ENCODE data around the gene ARHGAP6. TPM values are rescaled to one million over a fixed set of nuclear protein-coding genes. Genes with fewer than 3 reads are reported as not detected.
A peak's percentile ranks its signal among the peaks of the same experiment; 100 is the strongest.

ARHGAP6 gene
- total RNA-seq, 6 donors from 2014 or later, result 14.4 to 40.9 (median 18.0) TPM

DNA sequence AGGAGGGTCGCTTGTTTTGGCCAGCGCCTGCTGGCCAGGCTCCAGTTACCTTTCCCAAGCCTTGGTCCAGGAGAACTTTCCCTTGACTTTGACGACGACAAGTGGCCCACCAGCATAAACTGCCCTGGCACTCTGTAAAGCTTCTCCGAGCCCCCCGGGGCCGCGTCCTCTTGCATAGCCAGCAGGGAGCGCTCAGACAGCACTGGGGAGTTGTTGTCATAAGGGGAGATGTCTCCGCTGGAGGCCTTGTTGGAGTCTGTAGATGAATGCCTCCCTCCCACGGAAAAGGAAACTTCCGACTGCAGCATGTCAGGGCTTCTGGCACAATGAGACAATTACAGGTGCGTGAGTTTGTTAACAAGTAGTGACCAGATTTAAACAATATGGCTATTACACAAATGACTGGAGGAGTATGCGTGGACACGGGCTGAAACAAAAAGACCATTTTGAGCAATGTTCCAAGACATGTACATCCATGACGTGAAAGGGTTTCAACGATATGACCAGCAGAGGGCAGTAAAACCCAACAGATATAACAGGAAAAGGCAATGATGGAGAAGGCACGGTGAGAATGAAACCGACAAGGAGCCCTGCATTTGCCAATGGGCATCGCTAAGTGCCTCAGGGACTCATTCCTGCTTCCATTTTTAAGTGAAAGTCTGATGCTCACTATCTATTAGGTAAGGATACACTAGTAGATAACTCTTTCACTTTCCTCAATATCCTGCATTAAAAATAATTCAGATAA, 521.6 kb downstream of the ARHGAP6 start:
- DNase-seq, result peak; percentile 34 to 49
- H3K27me3 ChIP-seq, result no peaks in the 10 kb centered on the region

DNA sequence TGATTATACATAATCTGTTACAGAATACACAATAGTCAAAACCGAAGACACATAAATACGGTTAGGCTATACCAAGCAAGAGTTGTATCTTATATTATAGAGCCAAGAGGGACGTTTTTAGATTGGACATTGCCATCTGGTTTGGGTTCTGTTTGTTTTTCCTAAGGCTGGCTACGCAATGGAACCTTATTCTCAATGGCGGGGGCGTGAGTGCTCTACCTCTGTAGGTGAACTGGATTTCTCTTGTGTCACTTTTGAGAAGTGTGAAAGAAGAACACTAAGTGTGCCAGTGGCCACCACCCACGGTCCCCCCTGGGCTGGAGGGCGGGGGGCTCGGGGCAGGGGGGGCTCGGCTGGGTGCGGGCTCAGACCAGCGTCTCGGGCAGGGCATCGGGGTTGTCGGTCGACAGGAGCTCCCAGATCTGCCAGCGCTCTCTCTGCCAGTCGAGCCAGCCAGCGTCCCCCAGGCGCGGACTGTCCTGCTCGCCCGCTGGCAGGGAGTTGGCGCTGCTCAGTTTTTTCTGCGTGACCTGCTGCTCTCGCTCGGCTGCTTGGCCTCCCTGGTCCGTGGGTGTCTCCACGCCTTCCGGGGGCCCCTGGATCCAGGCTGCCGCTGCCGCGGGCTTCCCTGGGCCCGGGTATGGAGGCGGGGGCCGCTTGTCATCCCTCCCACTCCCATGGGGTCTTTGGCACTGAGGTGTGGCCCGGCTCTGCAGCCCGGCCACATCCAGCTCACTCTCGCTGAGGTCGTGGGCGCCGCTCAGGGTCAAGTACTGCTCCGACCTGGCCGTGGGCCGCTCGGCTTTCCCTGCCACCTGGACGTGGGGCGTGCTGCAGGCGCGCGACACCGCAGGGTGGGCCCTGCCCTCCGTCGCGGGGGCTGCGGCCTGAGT, 527.0 kb downstream of the ARHGAP6 start:
- Histone ChIP-seq H3K9me3 (no peaks in the 10 kb centered on the region), H3K4me3 (no peak overlapping the region), H3K27ac (no peak overlapping the region), H3K36me3 (peaks cover 0 to 4% (median 2%) of the 10 kb centered on the region in 4 donors), H3K4me1 (no peaks in the 10 kb centered on the region), H3K27me3 (no peaks in the 10 kb centered on the region)
- 66 to 81% methylated on average over 9 to 54 of the region's 56 CpGs for WGBS, 2 donors
- peak in 1 of 2 donors; percentile 44 for ATAC-seq (ENCODE audit: low FRiP score in 2 of 2)
- TF ChIP-seq POLR2A (IDR thresholded peaks at IDR 0.05) (no peak), POLR2AphosphoS5 (IDR thresholded peaks at IDR 0.05) (no peak), EP300 (IDR thresholded peaks at IDR 0.05) (no peak)
- TF ChIP-seq, protein P1, sequence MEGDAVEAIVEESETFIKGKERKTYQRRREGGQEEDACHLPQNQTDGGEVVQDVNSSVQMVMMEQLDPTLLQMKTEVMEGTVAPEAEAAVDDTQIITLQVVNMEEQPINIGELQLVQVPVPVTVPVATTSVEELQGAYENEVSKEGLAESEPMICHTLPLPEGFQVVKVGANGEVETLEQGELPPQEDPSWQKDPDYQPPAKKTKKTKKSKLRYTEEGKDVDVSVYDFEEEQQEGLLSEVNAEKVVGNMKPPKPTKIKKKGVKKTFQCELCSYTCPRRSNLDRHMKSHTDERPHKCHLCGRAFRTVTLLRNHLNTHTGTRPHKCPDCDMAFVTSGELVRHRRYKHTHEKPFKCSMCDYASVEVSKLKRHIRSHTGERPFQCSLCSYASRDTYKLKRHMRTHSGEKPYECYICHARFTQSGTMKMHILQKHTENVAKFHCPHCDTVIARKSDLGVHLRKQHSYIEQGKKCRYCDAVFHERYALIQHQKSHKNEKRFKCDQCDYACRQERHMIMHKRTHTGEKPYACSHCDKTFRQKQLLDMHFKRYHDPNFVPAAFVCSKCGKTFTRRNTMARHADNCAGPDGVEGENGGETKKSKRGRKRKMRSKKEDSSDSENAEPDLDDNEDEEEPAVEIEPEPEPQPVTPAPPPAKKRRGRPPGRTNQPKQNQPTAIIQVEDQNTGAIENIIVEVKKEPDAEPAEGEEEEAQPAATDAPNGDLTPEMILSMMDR (IDR thresholded peaks at IDR 0.05), result no peak
- DNase-seq, result peak in 1 of 2 donors; percentile 63

More for the DNA sequence above, 521.6 kb downstream of the ARHGAP6 start:
- Histone ChIP-seq H3K36me3 (peaks cover 0 to 4% (median 0%) of the 10 kb centered on the region in 4 donors), H3K9me3 (no peaks in the 10 kb centered on the region), H3K4me1 (peaks cover 0 to 5% (median 0%) of the 10 kb centered on the region in 4 donors), H3K27ac (no peak overlapping the region), H3K4me3 (no peak overlapping the region)
- ATAC-seq (ENCODE audit: low FRiP score in 2 of 2), result peak in 1 of 2 donors; percentile 71
- no peak for TF ChIP-seq POLR2A (IDR thresholded peaks at IDR 0.05)
- TF ChIP-seq, protein P1 (IDR thresholded peaks at IDR 0.05), result peak; percentile 55 to 73 (median 62)
- WGBS, 2 donors, result 33 to 36% methylated on average over 15 to 20 of the region's 20 CpGs

DNA sequence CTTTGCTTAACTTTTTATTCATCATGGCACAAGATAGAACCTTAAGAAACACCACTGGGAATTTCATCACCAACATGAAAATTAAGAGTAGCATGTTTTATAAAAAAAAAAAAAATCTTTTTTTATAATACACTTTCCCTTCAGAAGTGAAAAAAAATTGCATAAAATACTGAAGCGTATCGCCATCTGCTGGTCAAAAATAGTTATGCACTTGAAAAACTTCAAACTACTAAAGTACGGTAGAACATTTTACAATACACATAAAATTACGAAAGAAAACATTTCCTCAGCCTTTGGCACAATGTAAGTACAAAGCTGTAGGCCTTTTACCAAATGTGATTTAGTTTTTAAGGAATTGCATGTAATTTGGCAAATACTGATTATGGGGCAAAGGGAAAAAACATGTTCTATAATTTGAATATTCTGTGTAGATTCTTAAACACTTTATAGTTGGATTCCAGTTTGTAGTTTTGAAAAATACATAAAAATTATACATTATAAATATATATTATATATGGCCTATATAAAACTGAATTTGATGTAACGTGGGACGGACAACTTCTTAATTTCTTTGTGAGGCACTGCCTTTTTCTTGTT, 528.1 kb downstream of the ARHGAP6 start:
- Histone ChIP-seq H3K9me3 (no peaks in the 10 kb centered on the region), H3K4me3 (no peak overlapping the region), H3K4me1 (no peaks in the 10 kb centered on the region), H3K27ac (no peak overlapping the region), H3K36me3 (peaks cover 0 to 4% (median 0%) of the 10 kb centered on the region in 4 donors), H3K27me3 (no peaks in the 10 kb centered on the region)
- DNase-seq (no peak), ATAC-seq (ENCODE audit: low FRiP score in 2 of 2) (no peak)
- 25 to 44% methylated on average over 6 of the region's 6 CpGs for WGBS, 2 donors
- TF ChIP-seq POLR2A (IDR thresholded peaks at IDR 0.05), result no peak
- TF ChIP-seq POLR2AphosphoS5 (IDR thresholded peaks at IDR 0.05), result no peak
- no peak for TF ChIP-seq EP300 (IDR thresholded peaks at IDR 0.05)
- TF ChIP-seq, protein P1 (IDR thresholded peaks at IDR 0.05), result peak; percentile 38 to 57 (median 44)

DNA sequence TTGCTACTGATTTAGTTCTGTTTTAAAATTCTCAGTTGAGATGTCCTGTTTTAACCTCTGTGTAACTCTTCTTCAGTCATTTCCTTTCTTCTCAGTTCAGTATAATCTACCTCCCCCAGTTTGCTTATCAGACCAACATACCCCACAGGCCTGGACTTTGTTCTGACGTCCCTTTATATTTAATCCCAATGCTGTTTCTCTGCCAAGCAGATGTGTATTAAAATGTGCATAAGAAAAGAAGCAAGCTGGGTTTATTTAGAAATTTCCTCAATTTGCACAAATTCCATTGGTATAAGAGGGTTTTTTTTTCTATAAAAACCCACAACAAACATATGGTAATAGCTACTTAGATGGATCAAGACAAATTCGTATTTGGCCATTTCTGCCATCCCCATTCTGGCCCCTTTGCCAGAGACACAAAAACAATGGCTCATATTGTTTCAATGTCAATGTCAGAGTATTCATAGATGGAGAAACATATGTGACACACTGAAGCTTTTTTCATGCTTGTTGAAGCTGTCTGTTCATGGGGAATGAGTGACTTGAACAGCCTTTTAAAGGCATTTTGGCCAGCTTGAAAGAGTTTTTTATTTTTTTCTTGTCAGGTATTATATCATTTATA, 530.0 kb downstream of the ARHGAP6 start:
- no peak for DNase-seq
- Histone ChIP-seq H3K9me3 (no peaks in the 10 kb centered on the region), H3K4me1 (no peaks in the 10 kb centered on the region), H3K27ac (no peak overlapping the region), H3K36me3 (peaks cover 0 to 4% (median 0%) of the 10 kb centered on the region in 4 donors), H3K4me3 (no peak overlapping the region), H3K27me3 (no peaks in the 10 kb centered on the region)
- ATAC-seq (ENCODE audit: low FRiP score in 2 of 2), result no peak
- 60 to 72% methylated on average over 2 of the region's 2 CpGs for WGBS, 2 donors
- TF ChIP-seq POLR2AphosphoS5 (IDR thresholded peaks at IDR 0.05), result no peak
- TF ChIP-seq EP300 (IDR thresholded peaks at IDR 0.05), result no peak
- TF ChIP-seq, protein P1 (IDR thresholded peaks at IDR 0.05), result no peak
- TF ChIP-seq POLR2A (IDR thresholded peaks at IDR 0.05), result no peak

Measured in upper lobe of left lung (tissue), 6 donors.